GM21786 (cell line): ENCODE data around the gene BAD.

Source experiments
- ATAC-seq: cut with Tn5 transposase; IDR thresholded peaks from one replicate; pipeline ENCODE4 v1.9.1; 2021; ENCODE audit not compliant: unreplicated experiment

The BAD gene

GRCh38 chr11:64297699-64298358, 13.4 kb upstream of the BAD start:
- no peak for ATAC-seq

GRCh38 chr11:64296830-64297698, 12.6 kb upstream of the BAD start:
- ATAC-seq: no peak

- ATAC-seq: no peak
These were observed 11.8 kb upstream of the BAD start for GRCh38 chr11:64296236-64296635.

GRCh38 chr11:64295760-64296159, 11.3 kb upstream of the BAD start:
- no peak for ATAC-seq

DNA sequence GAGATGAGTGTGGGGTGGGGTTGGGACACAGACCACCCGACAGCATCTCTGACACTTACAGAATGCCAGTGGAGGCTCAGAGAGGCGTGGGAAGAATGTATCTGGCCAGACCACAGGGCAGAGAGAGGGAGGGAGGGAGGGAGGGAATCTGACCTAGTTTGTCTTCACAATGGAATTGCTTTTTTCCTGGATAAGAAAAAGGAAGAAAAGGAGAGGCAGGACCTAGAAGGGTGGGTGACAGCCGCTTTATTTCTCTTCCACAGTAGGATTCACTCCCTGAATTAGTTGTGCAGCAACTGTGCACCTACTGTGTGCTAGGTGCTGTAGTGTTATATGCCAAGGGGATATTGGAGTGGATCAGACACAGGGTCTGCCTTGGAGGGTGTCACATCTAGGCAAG, 10.3 kb upstream of the BAD start:
- ATAC-seq: no peak

DNA sequence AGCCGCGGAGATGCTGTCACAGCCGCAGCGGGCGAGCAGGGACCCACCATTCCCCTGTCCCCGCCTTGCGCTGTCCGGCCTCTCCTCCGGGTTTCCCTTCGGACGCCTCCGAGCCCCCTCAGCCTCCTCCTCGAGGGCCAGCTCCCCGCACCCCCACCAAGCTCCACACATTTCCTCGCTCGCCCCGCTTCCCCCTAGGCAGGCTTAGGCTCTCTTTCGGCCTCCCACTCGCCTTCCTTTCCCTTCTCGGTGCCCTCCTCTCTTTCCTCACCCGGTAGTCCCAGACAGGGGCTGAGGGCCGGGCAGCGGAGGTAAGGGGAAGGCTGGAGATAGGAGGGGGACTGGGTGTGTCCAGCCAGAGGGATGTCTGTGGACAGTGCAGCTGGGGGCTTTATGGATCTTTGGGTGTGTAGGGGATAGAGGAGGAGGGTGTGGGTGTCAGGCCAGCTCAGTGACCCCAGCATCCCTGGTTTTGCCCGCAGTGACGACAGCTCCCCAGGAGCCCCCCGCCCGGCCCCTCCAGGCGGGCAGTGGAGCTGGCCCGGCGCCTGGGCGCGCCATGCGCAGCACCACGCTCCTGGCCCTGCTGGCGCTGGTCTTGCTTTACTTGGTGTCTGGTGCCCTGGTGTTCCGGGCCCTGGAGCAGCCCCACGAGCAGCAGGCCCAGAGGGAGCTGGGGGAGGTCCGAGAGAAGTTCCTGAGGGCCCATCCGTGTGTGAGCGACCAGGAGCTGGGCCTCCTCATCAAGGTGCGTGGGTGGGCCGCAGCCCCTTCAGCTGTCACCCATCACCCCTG, 8.2 kb upstream of the BAD start:
- no peak for ATAC-seq

DNA sequence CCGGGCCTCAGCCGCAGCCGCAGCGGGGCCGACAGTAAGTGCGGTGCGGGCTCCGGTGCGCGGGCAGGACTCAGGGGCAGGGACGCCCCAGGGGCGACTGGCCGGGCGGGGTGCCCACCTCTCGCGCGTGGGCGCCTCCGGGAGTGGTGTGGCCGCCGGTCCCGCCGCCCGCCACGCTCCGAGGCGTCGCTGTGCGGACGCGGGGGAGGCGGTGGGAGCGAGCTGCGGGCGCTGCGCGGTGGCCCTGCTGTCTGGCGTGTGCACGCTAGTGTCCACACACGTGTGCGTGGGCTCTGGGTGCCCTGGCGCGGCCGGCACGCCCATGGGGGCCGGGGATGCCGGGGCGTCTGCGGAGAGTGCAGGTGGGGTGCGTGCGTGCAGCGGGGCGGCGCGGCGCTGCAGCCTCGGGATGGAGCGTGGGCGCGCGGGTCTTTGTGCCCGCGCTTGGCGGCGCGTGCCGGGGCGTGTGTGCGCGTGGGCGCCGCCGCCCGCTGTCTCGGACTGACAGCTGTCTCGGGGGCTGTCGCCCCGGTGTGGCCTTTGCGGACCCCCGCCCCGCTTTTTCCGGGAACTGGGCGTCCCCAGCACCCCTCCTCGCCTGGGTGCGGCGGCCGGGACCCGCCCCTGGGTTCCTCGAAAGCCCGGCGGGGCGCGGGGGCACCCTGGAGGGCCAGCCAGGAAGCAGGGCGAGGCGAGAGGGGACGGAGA, 7.4 kb upstream of the BAD start:
- no peak for ATAC-seq

DNA sequence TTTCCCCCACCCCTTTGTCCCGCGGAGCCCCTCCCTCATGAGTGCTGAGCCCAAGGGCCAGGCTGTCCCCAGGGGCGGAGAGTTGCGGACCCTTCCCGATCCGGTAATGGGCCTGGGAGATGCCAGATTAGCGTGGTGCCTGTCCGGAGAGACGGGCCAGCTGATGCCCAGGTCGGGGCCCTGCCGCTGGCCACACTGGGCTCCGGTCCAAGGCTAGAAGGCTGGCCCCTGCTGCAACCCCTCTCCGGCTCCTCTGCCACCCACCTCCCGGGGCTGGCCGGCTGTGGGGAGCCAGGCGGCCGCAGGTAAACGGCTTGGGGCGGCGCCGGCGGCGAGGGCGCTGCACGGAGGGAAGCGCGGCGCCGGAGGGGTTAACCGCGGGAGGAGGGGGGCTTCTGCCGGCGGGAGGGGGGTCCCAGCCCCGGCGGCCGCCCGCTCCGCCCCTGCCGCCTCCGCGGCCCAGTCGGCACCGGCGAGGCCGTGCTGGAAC, 6.8 kb upstream of the BAD start, which contains the start of gene KCNK4:
Gene KCNK4 (plus strand): TSS at position 41 of the 490 bp plus-strand sequence. CDS start 1,717 bp downstream, outside the sequence.
- no peak for ATAC-seq

- ATAC-seq: no peak
These were observed 6.1 kb upstream of the BAD start for GRCh38 chr11:64290352-64291261.

- no peak for ATAC-seq
These were observed 4.6 kb upstream of the BAD start for GRCh38 chr11:64289002-64289564.

- ATAC-seq: no peak
These were observed 3.9 kb upstream of the BAD start for GRCh38 chr11:64288353-64288750.

- no peak for ATAC-seq
These were observed 3.3 kb upstream of the BAD start for GRCh38 chr11:64287676-64288352.

GRCh38 chr11:64286801-64287159, 2.3 kb upstream of the BAD start:
- ATAC-seq: no peak

- no peak for ATAC-seq
These were observed 1.7 kb upstream of the BAD start for GRCh38 chr11:64285885-64286800.

GRCh38 chr11:64284962-64285884, 758 bp upstream of the BAD start, which contains the start of gene GPR137:
TSS of gene GPR137 (plus strand) at chr11:64285848. CDS start at chr11:64286525, 677 bp downstream.
- peak; percentile 52 for ATAC-seq

DNA sequence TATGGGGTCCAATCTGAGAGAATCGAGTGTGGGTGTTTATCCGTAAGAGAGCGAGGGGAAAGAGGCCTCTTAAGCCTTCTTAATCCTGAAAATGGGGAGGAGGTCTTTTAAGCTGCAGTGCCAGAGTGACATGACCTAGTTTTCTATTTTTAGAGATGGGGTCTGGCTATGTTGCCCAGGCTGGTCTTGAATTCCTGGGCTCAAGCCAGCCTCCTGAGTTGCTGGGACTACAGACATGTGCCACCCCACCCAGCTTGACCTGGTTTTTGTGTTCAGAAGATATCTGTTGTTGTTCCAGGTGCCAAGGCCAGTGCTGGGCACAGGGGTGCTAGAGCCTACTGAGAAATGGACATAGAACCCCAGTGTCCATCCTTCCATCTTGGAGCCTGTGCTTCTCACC, 1.4 kb downstream of the BAD start:
- ATAC-seq: no peak
